HEK293 (cell line): Measurements from ENCODE around the gene GRAMD4.

ENCODE experiments used
- ZNF146 ChIP-seq: fragments of 450-650 bp; formaldehyde crosslinking; IDR thresholded peaks from 2 replicates; pipeline ENCODE4 v1.5.1; 2016; ENCODE audit warnings: missing biosample characterization, missing genetic modification characterization
- ZNF274 ChIP-seq, 2 experiments: fragments of 200-500 bp in 1 of 2; fragments of 450-650 bp in 1 of 2; sonication (Bioruptor generic) in 1 of 2; formaldehyde crosslinking in 1 of 2; IDR thresholded peaks; 2 replicates each; pipeline versions ENCODE4 v1.5.1 to v1.6.1; 2014 to 2016; ENCODE audit warnings: borderline replicate concordance in 1 of 2, inconsistent platforms in 1 of 2, low read length in 1 of 2, missing biosample characterization in 1 of 2, missing genetic modification characterization in 1 of 2
- ZNF350 ChIP-seq: fragments of 450-650 bp; formaldehyde crosslinking; IDR thresholded peaks from 2 replicates; pipeline ENCODE4 v1.5.0; 2017; ENCODE audit warnings: missing biosample characterization, mild to moderate bottlenecking, missing genetic modification characterization
- ZNF529 ChIP-seq: fragments of 450-650 bp; formaldehyde crosslinking; IDR thresholded peaks from 2 replicates; pipeline ENCODE4 v1.5.1; 2017; ENCODE audit warnings: missing genetic modification characterization, missing biosample characterization; ENCODE audit not compliant: insufficient replicate concordance
- TF ChIP-seq, protein P1 (sequence below): fragments of 450-650 bp; IDR thresholded peaks from 2 replicates; pipeline ENCODE4 v1.5.1; 2018; ENCODE audit warnings: missing biosample characterization, missing genetic modification characterization
- TF ChIP-seq, protein P2 (sequence below): fragments of 450-650 bp; formaldehyde crosslinking; IDR thresholded peaks from 2 replicates; pipeline ENCODE4 v1.5.1; 2016; ENCODE audit warnings: missing biosample characterization, missing genetic modification characterization
- TF ChIP-seq, protein P3 (sequence below): fragments of 450-650 bp; formaldehyde crosslinking; conservative IDR thresholded peaks from 2 replicates; pipeline ENCODE4 v1.5.1; 2016; ENCODE audit warnings: low read depth, missing biosample characterization, missing genetic modification characterization
- TF ChIP-seq, protein P4 (sequence below): fragments of 450-650 bp; formaldehyde crosslinking; IDR thresholded peaks from 2 replicates; pipeline ENCODE4 v1.5.1; 2017; ENCODE audit warnings: missing biosample characterization, missing genetic modification characterization
- TF ChIP-seq, protein P5 (sequence below): fragments of 450-650 bp; formaldehyde crosslinking; IDR thresholded peaks from 2 replicates; pipeline ENCODE4 v1.5.1; 2016; ENCODE audit warnings: missing biosample characterization, missing genetic modification characterization
- TF ChIP-seq, protein P6 (sequence below): fragments of 450-650 bp; formaldehyde crosslinking; IDR thresholded peaks from 2 replicates; pipeline ENCODE4 v1.5.1; 2017; ENCODE audit warnings: missing biosample characterization, missing genetic modification characterization

DNA sequence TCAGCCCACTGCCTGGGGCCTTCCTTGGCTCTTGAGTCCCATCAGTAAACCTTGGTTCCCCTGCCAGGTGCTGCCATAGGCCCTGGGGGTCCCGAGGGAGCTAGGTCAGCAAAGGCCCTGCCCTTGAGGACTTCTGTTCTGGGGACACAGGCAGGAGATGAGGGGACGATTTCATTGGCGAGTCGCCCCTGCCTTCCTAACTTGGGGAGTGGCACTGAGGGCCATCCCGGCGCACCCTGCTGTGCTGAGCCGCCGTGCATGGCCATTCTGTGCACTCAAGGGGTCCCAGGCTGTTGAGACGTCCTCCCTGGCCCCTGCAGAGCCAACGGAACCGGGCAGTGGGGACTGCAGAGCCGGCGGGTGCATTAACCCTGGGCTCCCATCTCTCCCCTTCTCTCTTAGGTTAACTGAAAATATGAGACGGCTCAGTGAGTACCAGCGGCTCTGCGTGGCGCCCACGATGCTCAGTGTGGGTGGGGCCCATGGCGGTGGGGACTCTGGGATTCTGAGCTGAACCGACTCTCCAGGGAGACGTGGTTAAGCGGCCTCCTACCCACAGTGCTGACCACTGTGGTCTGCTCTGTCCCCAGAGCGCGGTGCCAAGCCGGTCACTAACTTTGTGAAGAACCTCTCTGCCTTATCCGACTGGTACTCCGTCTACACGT is 43.4 kb downstream of the GRAMD4 start:
- TF ChIP-seq, protein P1, sequence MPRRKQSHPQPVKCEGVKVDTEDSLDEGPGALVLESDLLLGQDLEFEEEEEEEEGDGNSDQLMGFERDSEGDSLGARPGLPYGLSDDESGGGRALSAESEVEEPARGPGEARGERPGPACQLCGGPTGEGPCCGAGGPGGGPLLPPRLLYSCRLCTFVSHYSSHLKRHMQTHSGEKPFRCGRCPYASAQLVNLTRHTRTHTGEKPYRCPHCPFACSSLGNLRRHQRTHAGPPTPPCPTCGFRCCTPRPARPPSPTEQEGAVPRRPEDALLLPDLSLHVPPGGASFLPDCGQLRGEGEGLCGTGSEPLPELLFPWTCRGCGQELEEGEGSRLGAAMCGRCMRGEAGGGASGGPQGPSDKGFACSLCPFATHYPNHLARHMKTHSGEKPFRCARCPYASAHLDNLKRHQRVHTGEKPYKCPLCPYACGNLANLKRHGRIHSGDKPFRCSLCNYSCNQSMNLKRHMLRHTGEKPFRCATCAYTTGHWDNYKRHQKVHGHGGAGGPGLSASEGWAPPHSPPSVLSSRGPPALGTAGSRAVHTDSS = no peak
- TF ChIP-seq ZNF146 (no peak), ZNF350 (tag by site-specific recombination) (no peak), ZNF529 (no peak), ZNF274 (IDR thresholded peaks at IDR 0.05; ENCODE audit: low read length) (no peak), ZNF274 (tag by site-specific recombination; IDR thresholded peaks at IDR 0.05; ENCODE audit: borderline replicate concordance) (no peak)
- TF ChIP-seq, protein P2, sequence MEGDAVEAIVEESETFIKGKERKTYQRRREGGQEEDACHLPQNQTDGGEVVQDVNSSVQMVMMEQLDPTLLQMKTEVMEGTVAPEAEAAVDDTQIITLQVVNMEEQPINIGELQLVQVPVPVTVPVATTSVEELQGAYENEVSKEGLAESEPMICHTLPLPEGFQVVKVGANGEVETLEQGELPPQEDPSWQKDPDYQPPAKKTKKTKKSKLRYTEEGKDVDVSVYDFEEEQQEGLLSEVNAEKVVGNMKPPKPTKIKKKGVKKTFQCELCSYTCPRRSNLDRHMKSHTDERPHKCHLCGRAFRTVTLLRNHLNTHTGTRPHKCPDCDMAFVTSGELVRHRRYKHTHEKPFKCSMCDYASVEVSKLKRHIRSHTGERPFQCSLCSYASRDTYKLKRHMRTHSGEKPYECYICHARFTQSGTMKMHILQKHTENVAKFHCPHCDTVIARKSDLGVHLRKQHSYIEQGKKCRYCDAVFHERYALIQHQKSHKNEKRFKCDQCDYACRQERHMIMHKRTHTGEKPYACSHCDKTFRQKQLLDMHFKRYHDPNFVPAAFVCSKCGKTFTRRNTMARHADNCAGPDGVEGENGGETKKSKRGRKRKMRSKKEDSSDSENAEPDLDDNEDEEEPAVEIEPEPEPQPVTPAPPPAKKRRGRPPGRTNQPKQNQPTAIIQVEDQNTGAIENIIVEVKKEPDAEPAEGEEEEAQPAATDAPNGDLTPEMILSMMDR = no peak
- TF ChIP-seq, protein P3, sequence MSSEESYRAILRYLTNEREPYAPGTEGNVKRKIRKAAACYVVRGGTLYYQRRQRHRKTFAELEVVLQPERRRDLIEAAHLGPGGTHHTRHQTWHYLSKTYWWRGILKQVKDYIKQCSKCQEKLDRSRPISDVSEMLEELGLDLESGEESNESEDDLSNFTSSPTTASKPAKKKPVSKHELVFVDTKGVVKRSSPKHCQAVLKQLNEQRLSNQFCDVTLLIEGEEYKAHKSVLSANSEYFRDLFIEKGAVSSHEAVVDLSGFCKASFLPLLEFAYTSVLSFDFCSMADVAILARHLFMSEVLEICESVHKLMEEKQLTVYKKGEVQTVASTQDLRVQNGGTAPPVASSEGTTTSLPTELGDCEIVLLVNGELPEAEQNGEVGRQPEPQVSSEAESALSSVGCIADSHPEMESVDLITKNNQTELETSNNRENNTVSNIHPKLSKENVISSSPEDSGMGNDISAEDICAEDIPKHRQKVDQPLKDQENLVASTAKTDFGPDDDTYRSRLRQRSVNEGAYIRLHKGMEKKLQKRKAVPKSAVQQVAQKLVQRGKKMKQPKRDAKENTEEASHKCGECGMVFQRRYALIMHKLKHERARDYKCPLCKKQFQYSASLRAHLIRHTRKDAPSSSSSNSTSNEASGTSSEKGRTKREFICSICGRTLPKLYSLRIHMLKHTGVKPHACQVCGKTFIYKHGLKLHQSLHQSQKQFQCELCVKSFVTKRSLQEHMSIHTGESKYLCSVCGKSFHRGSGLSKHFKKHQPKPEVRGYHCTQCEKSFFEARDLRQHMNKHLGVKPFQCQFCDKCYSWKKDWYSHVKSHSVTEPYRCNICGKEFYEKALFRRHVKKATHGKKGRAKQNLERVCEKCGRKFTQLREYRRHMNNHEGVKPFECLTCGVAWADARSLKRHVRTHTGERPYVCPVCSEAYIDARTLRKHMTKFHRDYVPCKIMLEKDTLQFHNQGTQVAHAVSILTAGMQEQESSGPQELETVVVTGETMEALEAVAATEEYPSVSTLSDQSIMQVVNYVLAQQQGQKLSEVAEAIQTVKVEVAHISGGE (tag by site-specific recombination) = no peak
- TF ChIP-seq, protein P4, sequence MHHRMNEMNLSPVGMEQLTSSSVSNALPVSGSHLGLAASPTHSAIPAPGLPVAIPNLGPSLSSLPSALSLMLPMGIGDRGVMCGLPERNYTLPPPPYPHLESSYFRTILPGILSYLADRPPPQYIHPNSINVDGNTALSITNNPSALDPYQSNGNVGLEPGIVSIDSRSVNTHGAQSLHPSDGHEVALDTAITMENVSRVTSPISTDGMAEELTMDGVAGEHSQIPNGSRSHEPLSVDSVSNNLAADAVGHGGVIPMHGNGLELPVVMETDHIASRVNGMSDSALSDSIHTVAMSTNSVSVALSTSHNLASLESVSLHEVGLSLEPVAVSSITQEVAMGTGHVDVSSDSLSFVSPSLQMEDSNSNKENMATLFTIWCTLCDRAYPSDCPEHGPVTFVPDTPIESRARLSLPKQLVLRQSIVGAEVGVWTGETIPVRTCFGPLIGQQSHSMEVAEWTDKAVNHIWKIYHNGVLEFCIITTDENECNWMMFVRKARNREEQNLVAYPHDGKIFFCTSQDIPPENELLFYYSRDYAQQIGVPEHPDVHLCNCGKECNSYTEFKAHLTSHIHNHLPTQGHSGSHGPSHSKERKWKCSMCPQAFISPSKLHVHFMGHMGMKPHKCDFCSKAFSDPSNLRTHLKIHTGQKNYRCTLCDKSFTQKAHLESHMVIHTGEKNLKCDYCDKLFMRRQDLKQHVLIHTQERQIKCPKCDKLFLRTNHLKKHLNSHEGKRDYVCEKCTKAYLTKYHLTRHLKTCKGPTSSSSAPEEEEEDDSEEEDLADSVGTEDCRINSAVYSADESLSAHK (tag by site-specific recombination) = no peak
- TF ChIP-seq, protein P5, sequence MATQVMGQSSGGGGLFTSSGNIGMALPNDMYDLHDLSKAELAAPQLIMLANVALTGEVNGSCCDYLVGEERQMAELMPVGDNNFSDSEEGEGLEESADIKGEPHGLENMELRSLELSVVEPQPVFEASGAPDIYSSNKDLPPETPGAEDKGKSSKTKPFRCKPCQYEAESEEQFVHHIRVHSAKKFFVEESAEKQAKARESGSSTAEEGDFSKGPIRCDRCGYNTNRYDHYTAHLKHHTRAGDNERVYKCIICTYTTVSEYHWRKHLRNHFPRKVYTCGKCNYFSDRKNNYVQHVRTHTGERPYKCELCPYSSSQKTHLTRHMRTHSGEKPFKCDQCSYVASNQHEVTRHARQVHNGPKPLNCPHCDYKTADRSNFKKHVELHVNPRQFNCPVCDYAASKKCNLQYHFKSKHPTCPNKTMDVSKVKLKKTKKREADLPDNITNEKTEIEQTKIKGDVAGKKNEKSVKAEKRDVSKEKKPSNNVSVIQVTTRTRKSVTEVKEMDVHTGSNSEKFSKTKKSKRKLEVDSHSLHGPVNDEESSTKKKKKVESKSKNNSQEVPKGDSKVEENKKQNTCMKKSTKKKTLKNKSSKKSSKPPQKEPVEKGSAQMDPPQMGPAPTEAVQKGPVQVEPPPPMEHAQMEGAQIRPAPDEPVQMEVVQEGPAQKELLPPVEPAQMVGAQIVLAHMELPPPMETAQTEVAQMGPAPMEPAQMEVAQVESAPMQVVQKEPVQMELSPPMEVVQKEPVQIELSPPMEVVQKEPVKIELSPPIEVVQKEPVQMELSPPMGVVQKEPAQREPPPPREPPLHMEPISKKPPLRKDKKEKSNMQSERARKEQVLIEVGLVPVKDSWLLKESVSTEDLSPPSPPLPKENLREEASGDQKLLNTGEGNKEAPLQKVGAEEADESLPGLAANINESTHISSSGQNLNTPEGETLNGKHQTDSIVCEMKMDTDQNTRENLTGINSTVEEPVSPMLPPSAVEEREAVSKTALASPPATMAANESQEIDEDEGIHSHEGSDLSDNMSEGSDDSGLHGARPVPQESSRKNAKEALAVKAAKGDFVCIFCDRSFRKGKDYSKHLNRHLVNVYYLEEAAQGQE (tag by site-specific recombination) = no peak
- TF ChIP-seq, protein P6, sequence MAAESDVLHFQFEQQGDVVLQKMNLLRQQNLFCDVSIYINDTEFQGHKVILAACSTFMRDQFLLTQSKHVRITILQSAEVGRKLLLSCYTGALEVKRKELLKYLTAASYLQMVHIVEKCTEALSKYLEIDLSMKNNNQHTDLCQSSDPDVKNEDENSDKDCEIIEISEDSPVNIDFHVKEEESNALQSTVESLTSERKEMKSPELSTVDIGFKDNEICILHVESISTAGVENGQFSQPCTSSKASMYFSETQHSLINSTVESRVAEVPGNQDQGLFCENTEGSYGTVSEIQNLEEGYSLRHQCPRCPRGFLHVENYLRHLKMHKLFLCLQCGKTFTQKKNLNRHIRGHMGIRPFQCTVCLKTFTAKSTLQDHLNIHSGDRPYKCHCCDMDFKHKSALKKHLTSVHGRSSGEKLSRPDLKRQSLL (tag by site-specific recombination) = no peak
